ENCODE results near the gene LITAF. TPM values are rescaled to one million over a fixed set of nuclear protein-coding genes. Genes with fewer than 3 reads are reported as not detected.

Gene LITAF
- polyA plus RNA-seq, 2 of the 4 experiments (the other 2 are of a cell fraction): 197 to 227 TPM

DNA sequence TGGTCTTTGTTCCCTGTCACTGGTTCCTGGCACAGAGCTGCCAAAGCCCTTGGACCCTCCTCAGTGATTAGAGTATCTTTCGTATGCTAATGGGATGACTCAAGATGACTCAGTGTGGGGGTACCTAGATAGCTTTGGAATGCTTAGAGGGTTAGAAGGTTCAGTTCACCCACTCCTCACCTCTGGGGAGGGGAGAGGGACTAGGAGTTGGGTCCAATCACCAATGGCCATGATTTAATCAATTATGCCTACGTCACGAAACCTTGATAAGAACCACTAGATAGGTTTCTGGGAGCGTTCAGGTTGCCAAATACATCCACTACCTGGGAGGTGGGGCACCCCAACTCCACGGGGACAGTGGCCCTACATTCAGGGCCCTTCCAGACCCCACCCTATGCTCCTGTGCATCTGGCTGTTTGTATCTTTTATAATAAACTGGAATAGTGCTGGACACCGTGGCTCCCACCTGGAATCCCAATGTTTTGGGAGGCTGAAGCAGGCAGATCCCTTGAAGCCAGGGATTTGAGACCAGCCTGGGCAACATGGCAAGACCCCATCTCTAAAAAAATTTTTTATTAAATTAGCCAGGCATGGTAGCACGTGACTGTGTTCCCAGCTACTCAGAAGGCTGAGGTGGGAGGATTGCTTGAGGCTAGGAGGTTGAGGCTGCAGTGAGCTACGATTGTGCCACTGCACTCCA is 29.2 kb upstream of the LITAF start:
- FAIRE-seq: no peak
- TF ChIP-seq EP300 (IDR thresholded peaks at IDR 0.05) (no peak), FOSL2 (IDR thresholded peaks at IDR 0.05) (no peak; the same call in 1 of the 2 replicates), FOSL2 (CRISPR knock-in tag; IDR thresholded peaks at IDR 0.05) (peak; percentile 27; the same call in 1 of the 2 replicates), EHF (CRISPR knock-in tag; IDR thresholded peaks at IDR 0.05) (no peak), GATA3 (IDR thresholded peaks at IDR 0.05; ENCODE audit: borderline replicate concordance) (no peak), NPAS2 (CRISPR knock-in tag; IDR thresholded peaks at IDR 0.05; ENCODE audit: borderline replicate concordance) (no peak)
- TF ChIP-seq, protein P1, sequence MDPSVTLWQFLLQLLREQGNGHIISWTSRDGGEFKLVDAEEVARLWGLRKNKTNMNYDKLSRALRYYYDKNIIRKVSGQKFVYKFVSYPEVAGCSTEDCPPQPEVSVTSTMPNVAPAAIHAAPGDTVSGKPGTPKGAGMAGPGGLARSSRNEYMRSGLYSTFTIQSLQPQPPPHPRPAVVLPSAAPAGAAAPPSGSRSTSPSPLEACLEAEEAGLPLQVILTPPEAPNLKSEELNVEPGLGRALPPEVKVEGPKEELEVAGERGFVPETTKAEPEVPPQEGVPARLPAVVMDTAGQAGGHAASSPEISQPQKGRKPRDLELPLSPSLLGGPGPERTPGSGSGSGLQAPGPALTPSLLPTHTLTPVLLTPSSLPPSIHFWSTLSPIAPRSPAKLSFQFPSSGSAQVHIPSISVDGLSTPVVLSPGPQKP (IDR thresholded peaks at IDR 0.05; ENCODE audit: low read depth, low read length): no peak
- H3K27ac ChIP-seq: peak overlapping the region; percentile 52 to 79; a peak in 5 of 6 replicates

DNA sequence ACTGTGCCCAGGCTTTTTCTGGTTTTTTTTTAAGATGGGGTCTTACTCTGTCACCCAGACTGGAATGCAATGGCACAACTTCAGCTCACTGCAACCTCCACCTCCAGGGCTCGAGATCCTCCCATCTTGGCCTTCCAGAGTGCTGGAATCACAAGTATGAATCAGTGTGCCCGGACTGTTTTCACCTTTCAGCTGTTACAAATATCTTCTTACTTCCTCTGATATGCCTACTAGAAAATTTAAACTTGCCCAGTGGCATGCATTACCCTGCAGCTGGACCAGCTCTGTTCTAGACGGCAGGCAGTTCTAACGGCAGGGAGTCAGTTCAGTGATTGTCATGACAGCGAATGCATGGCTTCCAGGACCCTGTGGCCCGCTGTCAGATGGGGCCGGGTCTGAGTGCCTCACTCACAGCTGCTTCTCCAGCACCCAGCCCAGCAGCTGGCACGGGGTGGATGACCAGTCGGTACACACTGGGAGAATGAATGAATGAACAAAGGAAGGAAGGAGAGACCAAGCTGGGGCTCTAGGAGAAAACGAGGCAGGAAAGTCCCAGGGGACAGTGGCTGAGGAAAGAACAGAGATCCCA is 28.0 kb upstream of the LITAF start:
- ChIA-PET CTCF (interaction anchor here (1.1 to 1.3 kb wide), 2 partner anchors 15 to 218 kb away, joined by 3 to 4 read pairs; no protein-coding TSS in a partner anchor), POLR2A (interaction anchor here (0.9 to 1.4 kb wide), 2 partner anchors 25 to 28 kb away, joined by 3 read pairs; partner anchors contain the start of gene LITAF)
- Histone ChIP-seq H3K4me2 (0 out of 3 replicates have a peak overlapping the region, but pooled peaks have one; percentile 18), H3K4me3 (no peak overlapping the region), H3K4me1 (peaks cover 41% of the 10 kb centered on the region), H3K27ac (peak overlapping the region; percentile 31 to 79; a peak in 3 of 6 replicates), H3K9me3 (no peaks in the 10 kb centered on the region)
- TF ChIP-seq JUN (IDR thresholded peaks at IDR 0.05) (no peak), RAD21 (conservative IDR thresholded peaks at IDR 0.05 in 1 of 2, IDR thresholded peaks at IDR 0.05 in 1 of 2) (no peak), ZNF302 (CRISPR knock-in tag; IDR thresholded peaks at IDR 0.05) (no peak), NR3C1 (IDR thresholded peaks at IDR 0.05) (no peak), GATA3 (IDR thresholded peaks at IDR 0.05; ENCODE audit: borderline replicate concordance) (no peak), NPAS2 (CRISPR knock-in tag; IDR thresholded peaks at IDR 0.05; ENCODE audit: borderline replicate concordance) (no peak), ZC3H11A (IDR thresholded peaks at IDR 0.05) (no peak), EHMT2 (IDR thresholded peaks at IDR 0.05; ENCODE audit: low read depth) (no peak), FOSL2 (IDR thresholded peaks at IDR 0.05) (no peak), FOSL2 (CRISPR knock-in tag; IDR thresholded peaks at IDR 0.05) (no peak), CEBPB (IDR thresholded peaks at IDR 0.05) (no peak), MAZ (IDR thresholded peaks at IDR 0.05; ENCODE audit: borderline replicate concordance, low read depth, low read length) (no peak), PHF8 (IDR thresholded peaks at IDR 0.05; ENCODE audit: borderline replicate concordance, low read depth) (no peak), KDM1A (IDR thresholded peaks at IDR 0.05; ENCODE audit: low read depth) (no peak), EP300 (IDR thresholded peaks at IDR 0.05) (no peak), ZSCAN20 (CRISPR knock-in tag; IDR thresholded peaks at IDR 0.05) (no peak), HDAC2 (IDR thresholded peaks at IDR 0.05) (no peak), ESRRA (IDR thresholded peaks at IDR 0.05; ENCODE audit: borderline replicate concordance, low read length) (no peak), MAFK (IDR thresholded peaks at IDR 0.05; ENCODE audit: partially characterized antibody) (no peak)
- TF ChIP-seq, protein P2, sequence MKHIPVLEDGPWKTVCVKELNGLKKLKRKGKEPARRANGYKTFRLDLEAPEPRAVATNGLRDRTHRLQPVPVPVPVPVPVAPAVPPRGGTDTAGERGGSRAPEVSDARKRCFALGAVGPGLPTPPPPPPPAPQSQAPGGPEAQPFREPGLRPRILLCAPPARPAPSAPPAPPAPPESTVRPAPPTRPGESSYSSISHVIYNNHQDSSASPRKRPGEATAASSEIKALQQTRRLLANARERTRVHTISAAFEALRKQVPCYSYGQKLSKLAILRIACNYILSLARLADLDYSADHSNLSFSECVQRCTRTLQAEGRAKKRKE (CRISPR knock-in tag; IDR thresholded peaks at IDR 0.05; ENCODE audit: low read depth): no peak
- TF ChIP-seq, protein P3, sequence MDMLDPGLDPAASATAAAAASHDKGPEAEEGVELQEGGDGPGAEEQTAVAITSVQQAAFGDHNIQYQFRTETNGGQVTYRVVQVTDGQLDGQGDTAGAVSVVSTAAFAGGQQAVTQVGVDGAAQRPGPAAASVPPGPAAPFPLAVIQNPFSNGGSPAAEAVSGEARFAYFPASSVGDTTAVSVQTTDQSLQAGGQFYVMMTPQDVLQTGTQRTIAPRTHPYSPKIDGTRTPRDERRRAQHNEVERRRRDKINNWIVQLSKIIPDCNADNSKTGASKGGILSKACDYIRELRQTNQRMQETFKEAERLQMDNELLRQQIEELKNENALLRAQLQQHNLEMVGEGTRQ (IDR thresholded peaks at IDR 0.05): no peak
- FAIRE-seq (no peak), ATAC-seq (no peak; a peak in 1 of 6 replicates), DNase-seq (ENCODE audit: low read depth in 1 of 2, low spot score in 1 of 2) (no peak)
- WGBS (ENCODE audit: missing lambda C conversion rate): 64% methylated on average over 10 of the region's 10 CpGs

More for the DNA sequence above, 29.2 kb upstream of the LITAF start:
- CTCF ChIA-PET: interaction anchor here (0.7 kb wide), 1 partner anchor 19 kb away, joined by 3 read pairs; no protein-coding TSS in a partner anchor
- 68% methylated on average over 8 of the region's 8 CpGs for WGBS (ENCODE audit: missing lambda C conversion rate)
- H3K4me3 ChIP-seq: no peak overlapping the region
- H3K9me3 ChIP-seq: no peaks in the 10 kb centered on the region
- H3K4me2 ChIP-seq: peak overlapping the region; percentile 33
- POLR2A ChIA-PET: interaction anchor here (1.4 kb wide), 1 partner anchor 24 kb away, joined by 3 read pairs; no protein-coding TSS in a partner anchor
- ATAC-seq (no peak), DNase-seq (ENCODE audit: low read depth in 1 of 2, low spot score in 1 of 2) (no peak)
- H3K4me1 ChIP-seq: peaks cover 41% of the 10 kb centered on the region

Data from A549 (cell line).